ENCODE measurements around the gene LY9.
"Not testable (repeated sequence)": the region's sequence is repeated elsewhere in the genome, so short reads cannot be mapped to it uniquely, and the experiment has no call there.

The LY9 gene

DNA sequence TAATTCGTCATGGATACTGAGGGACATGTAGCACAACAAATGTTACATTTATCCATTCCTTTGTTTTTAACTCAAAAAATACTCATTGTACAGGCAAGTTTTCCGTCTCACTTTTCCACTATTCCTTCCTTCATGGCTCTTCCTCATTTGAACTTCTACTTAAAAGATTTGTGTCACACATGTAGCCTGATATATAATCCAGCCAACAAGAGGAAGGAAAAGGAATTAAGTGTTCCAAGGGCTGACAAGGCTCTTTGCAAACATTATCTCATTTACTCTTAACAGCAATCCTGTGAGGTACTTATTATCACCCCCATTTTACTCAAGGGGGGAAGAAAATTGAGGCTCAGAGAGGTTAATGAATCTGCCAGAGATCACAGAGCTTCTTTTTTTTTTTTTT, 43.8 kb downstream of the LY9 start:
- FAIRE-seq: no peak

DNA sequence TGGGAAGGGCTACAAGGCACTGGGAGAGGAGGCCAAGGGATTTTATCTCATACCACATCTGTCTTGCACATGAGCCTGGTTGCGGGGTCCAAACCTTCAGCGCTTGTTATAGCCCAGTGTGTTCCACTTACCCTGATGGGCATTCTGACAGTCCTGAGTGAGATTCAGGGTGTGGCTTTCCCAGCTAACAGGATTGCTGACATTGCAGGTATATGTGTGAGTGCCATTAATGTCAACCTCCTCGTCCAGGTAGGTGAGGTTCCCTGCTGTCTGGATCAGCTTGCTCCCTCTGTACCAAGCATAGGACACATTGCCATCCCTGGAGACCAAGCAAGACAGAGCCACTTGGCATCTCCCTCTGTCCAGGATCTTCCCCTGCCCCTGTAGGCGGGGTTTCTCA, 45.1 kb downstream of the LY9 start:
- no peak for FAIRE-seq

DNA sequence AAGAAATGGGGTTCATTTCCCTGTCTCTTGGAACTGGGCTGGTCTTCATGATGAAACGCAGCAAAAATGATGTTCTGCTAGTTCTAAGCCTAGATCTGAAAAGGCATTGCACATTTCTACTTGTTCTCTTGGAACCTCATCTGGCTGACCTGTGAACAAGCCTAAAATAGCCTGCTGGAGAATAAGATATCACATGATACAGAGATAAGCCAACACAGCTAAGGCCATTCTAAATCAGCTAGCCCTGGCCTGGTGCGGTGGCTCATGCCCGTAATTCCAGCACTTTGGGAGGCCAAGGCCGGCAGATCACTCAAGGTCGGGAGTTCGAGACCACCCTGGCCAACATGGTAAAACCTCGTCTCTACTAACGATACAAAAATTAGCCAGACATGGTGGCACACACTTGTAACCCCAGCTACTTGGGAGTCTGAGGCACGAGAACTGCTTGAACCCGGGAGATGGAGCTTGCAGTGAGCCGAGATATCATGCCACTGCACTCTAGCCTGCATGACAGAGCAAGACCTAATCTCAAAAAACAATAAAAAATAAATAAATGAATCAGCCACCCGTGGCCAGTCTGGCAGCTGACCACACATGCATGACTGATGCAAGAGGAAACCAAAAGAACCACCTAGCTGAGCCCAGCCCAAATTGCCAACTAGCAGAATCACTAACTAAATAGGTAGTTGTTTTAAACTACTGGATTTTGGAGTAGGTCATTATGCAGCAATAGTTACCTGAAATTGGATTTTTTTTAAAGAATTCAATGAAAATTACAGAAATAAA, 48.7 kb downstream of the LY9 start:
- FAIRE-seq: no peak

DNA sequence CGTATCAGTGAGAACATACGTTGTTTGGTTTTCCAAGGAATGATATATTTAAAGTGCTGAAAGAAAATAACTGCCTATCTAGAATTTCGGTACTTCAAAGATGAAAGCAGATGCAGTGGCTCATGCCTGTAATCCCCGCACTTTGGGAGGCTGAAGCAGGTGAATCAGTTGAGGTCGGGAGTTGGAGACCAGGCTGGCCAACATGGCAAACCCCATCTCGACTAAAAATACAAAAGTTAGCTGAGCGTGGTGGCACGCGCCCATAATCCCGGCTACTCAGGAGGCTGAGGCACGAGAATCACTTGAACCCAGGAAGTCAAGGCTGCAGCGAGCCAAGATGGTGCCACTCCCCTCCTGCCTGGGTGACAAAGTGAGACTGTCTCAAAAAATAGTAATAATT, 50.3 kb downstream of the LY9 start:
- FAIRE-seq: no peak

DNA sequence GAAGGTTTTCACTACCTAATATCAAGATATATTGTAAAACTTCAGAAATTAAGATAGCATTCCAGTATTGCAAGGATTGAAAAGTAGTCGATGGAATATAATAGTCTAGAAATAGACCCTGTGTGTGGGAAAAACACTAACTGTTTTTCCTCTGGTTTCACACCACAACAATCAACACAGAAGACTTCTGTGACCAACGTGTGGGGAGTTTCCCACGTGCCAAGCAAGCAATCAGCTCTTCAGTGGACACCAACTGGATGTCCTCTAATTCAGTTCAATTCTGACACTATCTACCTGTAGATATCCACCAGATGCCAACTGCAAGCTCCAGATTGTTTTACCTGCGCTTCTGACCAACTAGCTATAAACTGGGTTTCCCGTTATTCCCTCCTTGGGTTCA, 54.6 kb downstream of the LY9 start:
- no peak for FAIRE-seq

DNA sequence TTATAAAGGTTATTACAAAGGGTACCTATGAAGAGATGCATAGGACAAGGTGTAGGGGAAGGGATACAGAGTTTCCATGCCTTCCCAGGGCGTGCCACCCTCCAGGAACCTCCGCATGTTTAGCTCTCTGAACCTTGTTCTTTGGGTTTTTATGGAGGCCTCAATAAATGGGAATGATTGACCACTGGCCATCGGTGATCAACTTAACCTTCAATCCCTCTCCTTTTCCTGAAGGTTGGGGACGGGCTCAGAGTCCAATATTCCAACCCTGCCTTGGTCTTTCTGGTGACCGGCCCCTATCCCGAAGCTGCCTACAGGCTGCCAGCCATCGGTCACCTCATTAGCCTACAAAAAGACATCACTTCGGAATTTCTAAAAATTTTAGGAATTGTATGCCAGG, 55.0 kb downstream of the LY9 start:
- no peak for FAIRE-seq

DNA sequence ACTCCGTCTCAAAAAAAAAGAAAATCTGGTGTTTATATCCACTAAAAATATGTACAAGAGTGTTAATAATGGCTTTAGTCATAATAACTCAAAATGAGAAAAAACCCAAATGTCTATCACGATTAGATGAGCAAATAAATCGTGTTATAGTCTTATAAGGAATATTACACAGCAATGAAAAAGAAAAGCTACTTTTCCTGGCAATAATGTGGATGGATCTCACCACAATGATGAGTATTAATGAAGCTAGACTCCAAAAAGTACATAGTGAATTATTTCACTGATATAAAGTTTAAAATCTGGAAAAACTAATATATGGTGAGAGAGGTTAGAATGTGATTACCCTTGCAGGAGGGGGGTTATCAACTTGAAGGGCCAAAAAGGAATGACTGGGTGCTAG, 57.0 kb downstream of the LY9 start:
- no peak for FAIRE-seq

DNA sequence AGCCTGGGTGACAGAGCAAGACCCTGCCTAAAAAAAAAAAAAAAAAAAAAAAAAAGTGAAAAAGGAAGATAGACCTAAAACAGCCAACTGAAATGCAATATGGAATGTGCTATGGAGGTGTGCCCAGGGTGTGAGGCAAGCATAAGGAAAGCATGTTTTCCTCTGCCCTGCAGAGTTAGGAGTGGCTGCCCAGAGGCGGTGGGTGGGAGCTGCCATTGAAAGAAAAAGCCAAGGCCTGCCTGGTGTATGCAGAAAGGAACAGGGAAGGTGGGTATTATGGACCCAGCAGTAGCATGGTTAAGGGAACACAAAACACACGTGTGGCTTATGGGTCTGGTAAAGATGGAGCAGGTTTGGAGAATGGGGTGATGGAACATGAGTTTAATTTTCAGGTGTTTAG, 57.8 kb downstream of the LY9 start:
- FAIRE-seq: no peak

DNA sequence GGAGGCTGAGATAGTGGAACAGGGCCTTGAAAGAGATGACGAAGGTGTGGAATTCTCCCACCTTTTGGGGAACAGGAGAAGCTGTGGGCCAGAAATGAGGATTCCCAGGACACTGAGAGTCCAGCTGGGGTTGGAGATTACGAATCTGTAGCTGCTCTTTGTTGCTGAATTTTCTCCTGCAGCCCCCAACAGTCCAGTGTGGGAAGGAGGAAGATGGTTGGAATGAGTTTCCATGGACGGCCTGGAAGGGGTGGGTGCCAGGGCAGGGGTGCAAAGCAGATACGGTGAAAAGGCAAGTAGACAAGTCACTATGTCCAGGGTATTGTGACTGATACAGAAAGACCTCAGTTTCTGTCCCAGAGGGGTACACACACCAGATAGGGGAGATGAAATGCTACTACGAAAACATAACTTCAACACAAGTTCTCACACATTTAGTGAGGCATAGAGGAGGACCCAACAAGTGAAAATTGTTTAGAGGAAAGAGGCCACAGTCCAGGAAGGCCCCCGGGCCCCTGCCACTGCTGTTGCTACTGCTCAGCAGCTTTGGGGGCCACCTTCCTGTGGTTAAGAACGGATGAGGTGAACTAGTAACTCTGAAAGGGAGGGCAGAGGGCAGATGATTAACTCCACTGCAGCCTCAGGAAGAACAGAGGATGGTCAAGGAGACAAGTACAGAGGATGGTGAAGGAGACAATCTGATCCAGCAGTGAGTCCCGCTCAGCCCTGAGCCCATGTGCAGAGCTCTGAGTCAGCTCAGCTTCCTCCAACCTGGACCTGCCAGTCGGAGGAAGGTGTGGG, 59.4 kb downstream of the LY9 start:
- no peak for FAIRE-seq

DNA sequence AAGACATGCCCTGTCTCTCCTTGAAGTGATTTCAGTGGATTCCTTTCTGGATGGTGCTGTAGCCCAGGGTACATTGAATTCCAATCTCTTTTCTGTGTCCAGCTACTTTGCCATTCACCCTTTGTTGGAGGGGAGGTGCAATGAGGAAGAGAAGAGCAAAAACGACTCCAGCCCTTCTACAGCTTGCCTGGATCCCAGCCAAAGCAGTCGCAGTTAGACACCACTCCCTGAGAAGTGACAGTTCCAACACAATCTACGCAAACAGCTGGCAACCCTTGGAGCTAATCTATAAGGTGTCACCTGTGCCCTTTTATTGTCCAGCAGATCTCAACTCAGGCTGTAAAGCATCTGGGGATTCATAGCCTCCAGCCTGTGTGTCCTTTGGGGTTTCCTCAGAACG, 62.1 kb downstream of the LY9 start:
- FAIRE-seq: no peak

DNA sequence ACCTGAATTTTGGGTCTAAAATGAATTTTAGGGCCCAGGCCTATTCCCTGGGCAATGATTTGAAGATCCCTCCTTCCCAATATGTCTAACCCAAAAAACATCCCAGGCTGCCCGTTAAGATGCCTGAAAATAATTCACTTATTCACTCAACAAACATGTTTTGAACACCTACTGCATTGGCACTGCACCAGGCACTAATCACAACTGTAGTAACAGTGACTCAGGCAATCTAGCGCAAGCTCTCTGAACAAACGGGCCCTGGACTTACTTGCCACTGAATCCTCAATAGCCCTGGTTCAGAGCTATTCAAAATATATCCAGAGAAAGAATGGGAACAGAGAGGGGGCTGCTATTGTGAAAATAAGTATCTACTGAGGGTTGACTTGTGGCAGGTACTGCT, 62.5 kb downstream of the LY9 start:
- FAIRE-seq: no peak

DNA sequence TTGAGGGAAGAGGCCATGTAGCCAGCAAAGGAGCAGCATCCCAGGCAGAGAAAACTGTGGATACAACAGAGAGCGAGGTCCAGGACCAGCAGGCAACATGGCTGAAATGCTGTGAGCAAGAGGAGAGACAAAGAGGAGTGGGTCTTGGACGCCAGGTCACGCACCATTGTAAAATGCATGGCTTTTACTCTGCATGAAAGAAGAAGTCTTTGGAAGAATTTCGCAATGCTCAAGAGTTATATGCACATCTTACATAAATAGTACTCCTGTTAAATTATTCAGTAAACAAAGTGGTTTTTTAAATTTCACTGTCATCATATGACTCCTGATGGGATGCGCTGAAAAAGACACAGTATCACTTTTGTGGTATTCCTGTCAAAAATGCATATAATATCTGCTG, 63.2 kb downstream of the LY9 start:
- FAIRE-seq: no peak

DNA sequence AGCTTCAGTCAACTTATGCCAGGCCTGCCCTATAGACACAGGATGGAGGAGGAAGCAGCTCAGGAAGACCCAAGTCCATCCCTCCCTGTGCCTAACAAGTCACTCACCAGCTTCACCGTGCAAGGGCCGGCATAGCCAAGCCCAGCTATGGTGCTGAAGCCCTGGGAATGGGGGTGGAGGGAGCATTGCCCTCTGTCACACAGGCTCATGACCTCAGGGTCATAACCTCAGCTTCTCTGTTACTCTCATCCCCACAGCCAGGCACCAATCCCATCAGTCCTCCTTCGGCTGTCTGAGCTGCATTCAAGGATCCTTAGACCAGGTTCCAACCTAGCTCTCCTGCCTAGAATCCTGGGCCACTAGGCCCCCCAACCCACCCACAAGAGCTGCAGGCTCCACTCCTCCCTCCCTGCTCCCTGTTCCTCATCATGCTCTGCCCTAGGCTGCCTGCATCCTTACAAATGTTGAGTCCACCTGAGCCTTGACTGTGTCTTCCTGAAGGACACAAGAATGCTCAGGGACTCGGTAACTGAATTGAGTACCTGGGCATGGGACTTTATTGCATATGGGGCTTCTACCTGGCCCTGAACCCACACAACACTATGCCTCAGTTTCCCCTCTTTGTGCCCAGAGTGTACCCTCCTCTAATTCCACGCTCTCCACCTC, 65.0 kb downstream of the LY9 start:
- FAIRE-seq: no peak

DNA sequence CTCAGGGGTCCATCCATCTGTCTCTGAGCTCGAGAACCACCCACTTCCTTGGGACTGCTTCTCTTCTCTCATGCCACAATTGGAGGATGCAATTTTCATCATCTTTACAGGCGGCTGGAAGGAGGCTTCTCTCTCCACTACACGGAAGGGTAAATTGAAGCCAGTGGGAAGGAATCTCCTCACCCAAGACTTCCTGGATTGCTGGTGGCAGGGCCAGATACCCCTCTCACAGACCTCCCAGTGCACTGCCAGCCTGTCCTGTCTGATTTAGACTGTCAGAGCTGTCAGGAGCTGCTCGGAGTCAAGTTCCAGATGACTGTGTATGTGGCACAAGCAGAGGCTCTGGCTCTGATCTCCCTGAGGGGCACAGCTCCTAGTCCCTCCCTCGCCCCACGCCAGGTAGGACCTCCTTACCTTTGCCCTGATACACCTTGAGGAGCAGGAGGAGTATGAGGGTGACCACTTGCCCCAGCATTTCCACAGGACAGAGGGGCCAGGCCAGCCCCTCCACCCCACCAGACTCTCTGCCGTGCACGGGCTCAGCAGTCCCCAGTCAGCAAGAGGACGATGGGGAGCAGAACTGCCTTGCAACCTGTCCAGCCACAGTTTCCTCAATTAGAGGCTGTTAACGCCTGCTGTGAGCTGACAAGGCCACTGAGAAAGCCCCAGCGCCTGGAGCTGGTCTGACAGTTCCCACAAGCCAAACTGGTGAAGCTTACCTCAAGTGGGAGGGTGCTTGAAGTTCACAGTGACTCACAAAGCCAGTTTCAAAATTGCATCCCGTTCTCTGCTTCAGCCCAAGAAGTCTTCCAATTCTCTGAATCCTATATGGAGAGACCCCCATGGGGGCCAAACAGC, 66.5 kb downstream of the LY9 start, which contains the start of gene CD244:
Gene CD244 (minus strand): TSS at position 685 of the 858 bp plus-strand sequence. CDS start 210 bp downstream, at position 475.
- FAIRE-seq: no peak

DNA sequence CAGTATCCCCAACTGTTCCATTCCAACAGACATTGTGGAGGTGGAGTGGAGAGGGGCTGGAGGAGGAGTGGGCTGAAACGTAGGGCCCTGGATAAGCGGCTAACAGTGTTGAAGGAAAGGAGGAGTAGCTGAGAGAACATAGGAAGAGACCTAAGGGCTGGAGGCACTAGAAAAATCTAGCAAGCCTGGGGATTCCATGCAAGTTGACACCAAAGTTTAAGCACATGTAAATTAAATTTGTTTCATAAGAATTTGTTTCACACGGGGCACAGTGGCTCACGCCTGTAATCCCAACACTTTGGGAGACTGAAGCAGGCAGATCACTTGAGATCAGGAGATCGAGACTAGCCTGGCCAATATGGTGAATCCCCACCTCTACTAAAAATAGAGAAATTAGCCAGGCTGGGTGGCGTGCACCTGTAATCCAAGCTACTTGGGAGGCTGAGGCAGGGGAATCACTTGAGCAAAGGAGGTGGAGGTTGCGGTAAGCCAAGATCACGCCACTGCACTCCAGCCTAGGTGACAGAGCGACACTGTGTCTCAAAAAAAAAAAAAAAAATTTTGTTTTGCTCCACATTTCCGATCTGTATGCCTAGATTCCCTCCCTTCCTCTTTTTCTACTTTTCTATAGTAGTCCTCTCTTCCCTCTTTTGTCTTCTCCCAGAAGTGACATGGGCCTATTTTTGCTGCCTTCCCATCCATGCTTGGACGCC, 67.2 kb downstream of the LY9 start:
- FAIRE-seq: no peak

DNA sequence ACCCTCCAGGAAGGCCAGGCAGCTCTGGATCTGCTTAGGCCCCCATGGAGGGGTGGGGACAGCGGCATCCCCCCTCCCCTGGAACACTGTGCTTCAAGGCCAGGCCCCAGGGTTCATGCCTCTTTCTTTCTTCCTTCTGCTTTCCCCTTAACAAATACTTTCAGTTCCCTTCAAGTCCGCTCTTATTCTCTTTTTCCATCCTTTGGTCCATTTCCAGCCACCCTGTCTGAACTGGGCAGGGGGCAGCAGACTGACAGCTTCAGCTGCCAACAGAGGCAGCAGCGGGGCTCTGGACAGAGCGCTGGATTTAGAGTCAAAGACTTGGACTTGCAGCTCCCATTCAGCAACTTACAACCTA, 67.8 kb downstream of the LY9 start:
- FAIRE-seq: no peak

DNA sequence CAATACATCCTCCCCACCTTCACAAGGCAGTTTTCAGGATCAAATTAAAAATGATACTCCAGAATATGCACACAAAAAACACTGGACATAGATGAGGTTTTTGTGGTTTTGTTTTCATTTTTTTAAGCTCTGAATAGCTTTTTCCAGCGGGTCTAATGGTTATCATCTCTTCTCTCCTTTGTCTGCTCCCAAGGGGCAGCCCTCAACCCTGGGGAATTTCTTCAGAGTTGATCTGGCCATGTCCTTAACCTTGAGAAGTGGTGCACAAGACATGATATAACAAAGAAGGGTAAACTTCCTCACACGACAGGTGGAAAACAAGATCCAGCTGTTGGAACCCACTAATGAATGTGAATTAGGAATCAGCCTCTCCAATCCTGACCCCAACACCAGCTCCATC, 68.2 kb downstream of the LY9 start:
- FAIRE-seq: no peak

DNA sequence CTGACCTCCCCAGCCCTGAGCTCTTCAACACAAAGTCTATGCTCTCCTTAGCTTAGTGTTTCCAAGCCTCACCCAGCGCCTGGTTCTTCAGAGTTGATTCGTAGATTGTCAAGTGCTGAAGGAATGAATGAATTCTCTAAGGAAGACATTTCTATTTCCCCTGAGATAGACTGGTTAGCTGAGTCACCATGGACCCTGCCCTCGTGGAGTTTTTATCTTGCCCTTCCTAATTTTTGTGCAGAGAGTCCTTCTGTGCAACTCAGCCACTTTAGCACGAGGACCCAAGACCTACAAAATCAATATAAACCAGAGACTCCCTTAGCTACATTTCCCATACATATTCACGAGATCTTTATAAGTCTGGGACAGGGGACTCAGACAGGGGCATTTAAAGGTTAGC, 69.4 kb downstream of the LY9 start:
- no peak for FAIRE-seq

DNA sequence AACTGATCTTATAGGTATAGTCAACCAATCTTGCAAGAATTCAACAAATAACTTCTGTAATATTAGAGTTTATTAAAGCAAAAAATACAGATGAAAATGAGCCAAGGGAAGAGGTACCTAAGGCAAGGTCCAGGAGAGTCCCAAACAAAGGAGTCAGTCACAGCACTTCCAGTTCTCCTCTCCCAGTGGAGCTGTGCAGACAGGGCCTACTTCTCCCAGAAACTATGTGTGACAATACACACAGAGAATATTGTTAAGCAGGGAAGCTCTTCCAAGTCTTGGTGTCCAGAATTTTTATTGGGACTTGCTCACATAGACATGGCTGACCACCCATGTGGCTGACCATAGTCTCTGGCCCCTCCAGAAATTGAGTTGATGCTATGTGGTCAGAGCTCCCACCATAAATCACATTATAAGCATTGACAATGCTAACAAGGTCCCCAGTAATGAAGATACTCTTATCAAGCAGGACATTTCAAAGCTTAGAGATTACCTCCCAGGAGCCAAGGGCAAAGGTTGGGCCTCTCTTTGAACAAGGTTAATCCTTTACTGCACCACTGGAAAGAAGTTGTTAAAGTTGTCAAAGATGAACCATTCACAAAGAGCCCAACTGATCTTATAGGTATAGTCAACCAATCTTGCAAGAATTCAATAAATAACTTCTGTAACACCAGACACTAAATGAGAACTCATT, 70.2 kb downstream of the LY9 start:
- FAIRE-seq: no peak

DNA sequence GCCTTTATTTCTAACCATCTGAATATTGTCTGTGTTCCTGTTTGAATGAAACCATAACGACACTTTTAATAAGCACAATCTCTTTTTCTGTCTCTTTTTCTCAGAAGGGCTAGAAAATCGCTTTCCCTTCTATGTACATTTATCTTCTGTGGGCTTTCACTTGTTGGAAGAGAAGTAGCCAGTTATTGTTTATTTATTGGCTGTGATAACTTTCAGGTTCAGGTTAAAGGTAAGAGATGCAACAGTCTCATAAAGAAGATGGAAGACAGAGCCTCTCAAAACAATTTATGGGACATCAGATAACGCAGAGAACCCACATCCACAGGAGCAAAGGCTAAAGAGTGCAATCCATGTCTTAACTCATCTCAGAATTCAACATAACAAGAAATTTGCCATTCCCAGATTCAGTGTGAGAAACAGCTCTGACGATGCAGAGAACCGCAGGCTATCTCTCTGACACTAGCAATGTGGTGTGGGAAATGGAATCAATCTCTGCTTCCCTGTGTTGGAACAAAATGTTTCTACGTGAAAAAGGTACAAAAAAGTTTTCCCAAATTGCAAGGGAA, 70.8 kb downstream of the LY9 start:
- no peak for FAIRE-seq

DNA sequence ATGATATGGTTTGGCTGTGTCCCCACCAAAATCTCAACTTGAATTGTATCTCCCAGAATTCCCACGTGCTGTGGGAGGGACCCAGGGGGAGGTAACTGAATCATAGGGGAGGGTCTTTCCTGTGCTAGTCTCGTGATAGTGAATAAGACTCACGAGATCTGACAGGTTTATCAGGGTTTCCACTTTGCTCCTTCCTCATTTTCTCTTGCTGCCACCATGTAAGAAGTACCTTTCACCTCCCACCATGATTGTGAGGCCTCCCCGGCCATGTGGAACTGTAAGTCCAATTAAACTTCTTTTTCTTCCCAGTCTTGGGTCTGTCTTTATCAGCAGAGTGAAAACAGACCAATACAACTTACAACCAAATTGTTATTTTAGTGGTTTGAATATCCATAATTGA, 71.7 kb downstream of the LY9 start:
- not testable (repeated sequence) for FAIRE-seq
